Endodermal cell (in vitro differentiated cells): Measurements from ENCODE around the gene HES4. TPM values are rescaled to one million over a fixed set of nuclear protein-coding genes. Genes with fewer than 3 reads are reported as not detected.

Source experiments
- DNase-seq: peaks from one replicate; pipeline ENCODE4 v3.0.0-alpha.2; 2017
- H3K27ac ChIP-seq: 2 replicates; pipeline ENCODE4 v1.5.1; 2013; ENCODE audit warnings: mild to moderate bottlenecking, low read depth, low read length, moderate library complexity
- H3K27me3 ChIP-seq: 2 replicates; pipeline ENCODE4 v1.6.1; 2013; ENCODE audit warnings: mild to moderate bottlenecking, low read length, moderate library complexity; ENCODE audit not compliant: insufficient read depth, control insufficient read depth, poor library complexity, severe bottlenecking
- H3K36me3 ChIP-seq: 2 replicates; pipeline ENCODE4 v1.7.0; 2013; ENCODE audit warnings: mild to moderate bottlenecking, low read length, moderate library complexity; ENCODE audit not compliant: control insufficient read depth, insufficient read depth
- H3K4me1 ChIP-seq: one replicate; pipeline ENCODE4 v1.7.0; 2013; ENCODE audit warnings: low read length; ENCODE audit not compliant: control insufficient read depth, insufficient read depth
- H3K4me3 ChIP-seq: 2 replicates; pipeline ENCODE4 v1.5.1; 2013; ENCODE audit warnings: mild to moderate bottlenecking, low read length, moderate library complexity
- H3K9ac ChIP-seq: 2 replicates; pipeline ENCODE4 v1.6.1; 2013; ENCODE audit warnings: mild to moderate bottlenecking, low read length, moderate library complexity; ENCODE audit not compliant: poor library complexity, severe bottlenecking; ENCODE audit errors: extremely low read depth
- H3K9me3 ChIP-seq: 2 replicates; pipeline ENCODE4 v1.6.1; 2013; ENCODE audit warnings: mild to moderate bottlenecking, low read length, moderate library complexity; ENCODE audit not compliant: control insufficient read depth
- H3K27ac Mint-ChIP-seq: 2 replicates; pipeline ENCODE4 v1.8.0; 2020; ENCODE audit warnings: mixed read lengths
- H3K27me3 Mint-ChIP-seq: 2 replicates; pipeline ENCODE4 v1.8.0; 2021; ENCODE audit warnings: mild to moderate bottlenecking, mixed read lengths; ENCODE audit not compliant: insufficient read depth
- H3K36me3 Mint-ChIP-seq: 2 replicates; pipeline ENCODE4 v1.8.0; 2020; ENCODE audit warnings: low read depth, mixed read lengths
- H3K4me1 Mint-ChIP-seq: 2 replicates; pipeline ENCODE4 v1.8.0; 2020; ENCODE audit warnings: mixed read lengths
- H3K4me3 Mint-ChIP-seq: 2 replicates; pipeline ENCODE4 v1.8.0; 2020; ENCODE audit warnings: mild to moderate bottlenecking, moderate library complexity, mixed read lengths
- H3K9me3 Mint-ChIP-seq: 2 replicates; pipeline ENCODE4 v1.8.0; 2020; ENCODE audit warnings: mild to moderate bottlenecking, mixed read lengths
- CTCF ChIP-seq: fragments of 200-600 bp; sonication (generic); conservative IDR thresholded peaks from 2 replicates; pipeline ENCODE4 v1.5.0; 2021; ENCODE audit warnings: antibody characterized with exemption, mild to moderate bottlenecking
- WGBS, 2 experiments: methylation state at CpG; one replicate each; pipeline versions ENCODE4 v1.1.5 to v1.1.7; 2013; ENCODE audit warnings: missing lambda C conversion rate in 2 of 2, mixed read lengths in 1 of 2; ENCODE audit not compliant: insufficient coverage in 1 of 2, insufficient read length in 1 of 2; 5-methylcytosine and 5-hydroxymethylcytosine counted together
- total RNA-seq, 2 donors: library from RNA; stranded (reverse); fragmentation: NEBNext Ultra II Directional in 1 of 2; extraction: Animal tissue kit (Norgen Biotek cat#: 25700) in 1 of 2; gene quantifications; 2 replicates in 1 of 2; 3 replicates in 1 of 2; pipeline ENCODE4 v1.2.1, GENCODE V29; 2021

Gene HES4
- total RNA-seq, 2 donors from 2014 or later, result 16.1 to 19.7 TPM

- H3K4me1 Mint-ChIP-seq, result no peaks in the 10 kb centered on the region
- 93 to 96% methylated on average over 18 to 26 of the region's 26 CpGs for WGBS, 2 experiments
- Histone ChIP-seq H3K9me3 (no peaks in the 10 kb centered on the region), H3K36me3 (no peaks in the 10 kb centered on the region), H3K27ac (no peak overlapping the region), H3K27me3 (peaks cover 46% of the 10 kb centered on the region), H3K4me1 (no peaks in the 10 kb centered on the region), H3K9ac (no peak overlapping the region), H3K4me3 (no peak overlapping the region)
- no peak overlapping the region for H3K27ac Mint-ChIP-seq
- peaks cover 31% of the 10 kb centered on the region for H3K27me3 Mint-ChIP-seq
- no peak overlapping the region for H3K4me3 Mint-ChIP-seq
- no peak for DNase-seq
- no peaks in the 10 kb centered on the region for H3K9me3 Mint-ChIP-seq
- peaks cover 8% of the 10 kb centered on the region for H3K36me3 Mint-ChIP-seq
- no peak for TF ChIP-seq CTCF
Observed at GRCh38 chr1:965526-966134, 34.3 kb downstream of the HES4 start.

DNA sequence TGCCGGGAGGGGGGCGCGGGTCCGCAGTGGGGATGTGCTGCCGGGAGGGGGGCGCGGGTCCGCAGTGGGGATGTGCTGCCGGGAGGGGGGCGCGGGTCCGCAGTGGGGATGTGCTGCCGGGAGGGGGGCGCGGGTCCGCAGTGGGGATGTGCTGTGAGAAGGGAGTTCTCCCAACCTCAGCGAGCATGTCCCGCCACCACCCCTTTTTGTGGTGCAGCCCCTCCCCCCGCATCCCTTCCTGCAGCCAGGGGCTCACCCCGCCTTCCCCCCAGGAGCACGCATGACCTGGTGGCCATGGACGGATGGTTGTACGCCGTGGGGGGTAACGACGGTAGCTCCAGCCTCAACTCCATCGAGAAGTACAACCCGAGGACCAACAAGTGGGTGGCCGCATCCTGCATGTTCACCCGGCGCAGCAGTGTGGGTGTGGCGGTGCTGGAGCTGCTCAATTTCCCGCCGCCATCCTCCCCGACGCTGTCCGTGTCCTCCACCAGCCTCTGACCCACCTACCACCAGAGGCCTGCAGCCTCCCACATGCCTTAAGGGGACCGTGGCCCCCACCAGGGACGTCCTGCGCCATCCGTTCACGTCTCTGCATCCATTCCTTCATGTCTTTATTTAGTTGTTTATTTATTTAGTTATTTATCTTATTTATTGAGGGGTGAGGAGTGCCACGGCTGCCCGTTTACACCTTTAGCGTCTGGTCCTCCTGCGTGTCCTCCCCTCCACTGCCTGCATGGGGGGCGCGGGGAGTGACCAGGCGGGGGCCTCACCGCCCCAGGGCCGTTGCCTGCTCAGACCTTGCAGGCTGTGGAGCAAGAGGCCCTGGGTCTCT lies 35.0 kb downstream of the HES4 start:
- Mint-ChIP-seq H3K4me1 (no peaks in the 10 kb centered on the region), H3K9me3 (no peaks in the 10 kb centered on the region), H3K27me3 (peaks cover 36% of the 10 kb centered on the region), H3K4me3 (no peak overlapping the region), H3K36me3 (peaks cover 8% of the 10 kb centered on the region), H3K27ac (no peak overlapping the region)
- Histone ChIP-seq H3K9me3 (no peaks in the 10 kb centered on the region), H3K4me3 (no peak overlapping the region), H3K27ac (no peak overlapping the region), H3K36me3 (no peaks in the 10 kb centered on the region), H3K4me1 (no peaks in the 10 kb centered on the region), H3K9ac (no peak overlapping the region), H3K27me3 (peaks cover 43% of the 10 kb centered on the region)
- WGBS, 2 experiments, result 95 to 98% methylated on average over 16 to 38 of the region's 51 CpGs
- TF ChIP-seq CTCF, result no peak
- DNase-seq, result no peak

DNA sequence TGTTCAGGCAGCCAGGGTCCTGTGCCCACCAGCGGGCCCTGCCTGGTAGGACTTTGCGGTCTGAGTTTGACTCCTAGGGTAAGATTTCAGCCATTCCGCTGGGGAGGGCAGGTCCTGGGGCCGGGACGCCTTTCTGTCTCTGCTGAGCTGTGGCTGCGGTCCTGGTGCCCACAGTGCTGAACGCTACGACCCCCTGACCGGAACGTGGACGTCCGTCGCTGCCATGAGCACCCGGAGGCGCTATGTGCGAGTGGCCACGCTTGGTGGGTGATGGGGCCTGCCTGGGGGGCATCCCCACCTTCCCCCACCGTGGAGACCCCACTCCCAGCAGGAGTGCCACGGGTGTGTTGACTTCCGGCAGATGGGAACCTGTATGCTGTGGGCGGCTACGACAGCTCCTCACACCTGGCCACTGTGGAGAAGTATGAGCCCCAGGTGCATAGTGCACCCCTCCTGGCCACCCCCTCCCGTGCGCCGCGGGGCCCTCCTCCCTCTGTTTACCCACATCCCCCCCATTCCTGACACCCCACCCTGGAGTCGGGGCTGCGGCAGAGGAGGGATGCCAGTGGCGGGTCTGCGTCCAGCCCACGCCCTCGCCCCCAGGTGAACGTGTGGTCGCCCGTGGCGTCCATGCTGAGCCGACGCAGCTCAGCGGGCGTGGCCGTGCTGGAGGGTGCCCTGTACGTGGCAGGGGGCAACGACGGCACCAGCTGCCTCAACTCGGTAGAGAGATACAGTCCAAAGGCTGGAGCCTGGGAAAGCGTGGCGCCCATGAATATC lies 36.0 kb downstream of the HES4 start:
- WGBS, 2 experiments, result 95 to 98% methylated on average over 20 to 47 of the region's 47 CpGs
- peaks cover 8% of the 10 kb centered on the region for H3K36me3 Mint-ChIP-seq
- no peak overlapping the region for H3K27ac ChIP-seq
- H3K36me3 ChIP-seq, result no peaks in the 10 kb centered on the region
- no peak overlapping the region for H3K4me3 Mint-ChIP-seq
- DNase-seq, result no peak
- peaks cover 31% of the 10 kb centered on the region for H3K27me3 Mint-ChIP-seq
- no peak overlapping the region for H3K4me3 ChIP-seq
- no peaks in the 10 kb centered on the region for H3K4me1 ChIP-seq
- no peaks in the 10 kb centered on the region for H3K9me3 ChIP-seq
- H3K9ac ChIP-seq, result no peak overlapping the region
- H3K4me1 Mint-ChIP-seq, result no peaks in the 10 kb centered on the region
- no peak overlapping the region for H3K27ac Mint-ChIP-seq
- peaks cover 40% of the 10 kb centered on the region for H3K27me3 ChIP-seq
- no peaks in the 10 kb centered on the region for H3K9me3 Mint-ChIP-seq
- TF ChIP-seq CTCF, result no peak
